Sigmoid colon (tissue), 7 donors: ENCODE measurements around the gene SCNM1. TPM values are rescaled to one million over a fixed set of nuclear protein-coding genes. Genes with fewer than 3 reads are reported as not detected.

ENCODE experiments used
- DNase-seq: peaks from one replicate; pipeline ENCODE4 v3.0.0-alpha.2; 2019
- H3K27ac ChIP-seq, 4 donors: fragments of 200-600 bp; sonication (generic); one replicate each; pipeline ENCODE4 v1.5.1; 2016 to 2019; ENCODE audit warnings: mild to moderate bottlenecking in 1 of 4
- H3K27me3 ChIP-seq, 3 donors: fragments of 200-600 bp; sonication (generic); one replicate each; pipeline ENCODE4 v1.5.1; 2019; ENCODE audit warnings: mild to moderate bottlenecking in 1 of 3
- H3K36me3 ChIP-seq, 4 donors: fragments of 200-600 bp; sonication (generic); one replicate each; pipeline ENCODE4 v1.5.1; 2016 to 2019
- H3K4me1 ChIP-seq, 4 donors: fragments of 200-600 bp; sonication (generic); one replicate each; pipeline ENCODE4 v1.5.1; 2017 to 2019
- H3K4me3 ChIP-seq, 4 donors: fragments of 200-600 bp; sonication (generic); one replicate each; pipeline ENCODE4 v1.5.1; 2017 to 2019; ENCODE audit warnings: mild to moderate bottlenecking in 2 of 4, moderate library complexity in 1 of 4
- H3K9me3 ChIP-seq, 4 donors: fragments of 200-600 bp in 3 of 4; sonication (generic) in 3 of 4; one replicate each; pipeline versions ENCODE4 v1.5.1 to v1.6.1; 2013 to 2019
- EP300 ChIP-seq, 4 donors: sonication (generic); formaldehyde crosslinking; IDR thresholded peaks; one replicate each; pipeline ENCODE4 v1.6.1; 2017; ENCODE audit warnings: antibody characterized with exemption in 4 of 4
- POLR2A ChIP-seq, 2 donors: fragments of 450-650 bp; IDR thresholded peaks; one replicate each; pipeline ENCODE4 v1.6.1; 2016; ENCODE audit warnings: antibody characterized with exemption in 2 of 2, mild to moderate bottlenecking in 2 of 2, moderate library complexity in 2 of 2
- POLR2AphosphoS5 ChIP-seq, 4 donors: sonication (generic); formaldehyde crosslinking; IDR thresholded peaks; one replicate each; pipeline ENCODE4 v1.6.1; 2017; ENCODE audit warnings: antibody characterized with exemption in 4 of 4
- WGBS, 2 donors: extraction: QIAGEN DNeasy Blood & Tissue Kit; methylation state at CpG; one replicate each; pipeline ENCODE4 v1.1.7; 2013; 5-methylcytosine and 5-hydroxymethylcytosine counted together
- intact Hi-C: fragments of 100-400 bp; cut with DNase I; formaldehyde crosslinking; loops from one replicate; pipeline ENCODE4 v1.15.1; 2023
- polyA plus RNA-seq, 3 donors: library from polyadenylated mRNA; stranded (reverse); fragments of 200-250 nt; gene quantifications; one replicate each; pipeline ENCODE4 v1.2.3, GENCODE V29; 2013
- total RNA-seq, 4 donors: library from RNA; depleted of rRNA; stranded (reverse); fragments of >200 nt; gene quantifications; one replicate each; pipeline ENCODE4 v1.1.0, GENCODE V29; 2016
- TF ChIP-seq, protein P1 (sequence below), 4 experiments: fragments of 450-650 bp in 3 of 4; fragments of 200-600 bp in 1 of 4; IDR thresholded peaks; one replicate each; pipeline ENCODE4 v1.5.1; 2016 to 2019; ENCODE audit warnings: antibody characterized with exemption in 4 of 4, mild to moderate bottlenecking in 3 of 4, moderate library complexity in 2 of 4
- donor health status: healthy with polysubstance abuse.
- donor health status: Bipolar disorder and iron deficiency.
- donor health status: healthy.

SCNM1 gene
- total and polyA plus RNA-seq, 7 donors = 17.5 to 42.4 (median 24.2) TPM

DNA sequence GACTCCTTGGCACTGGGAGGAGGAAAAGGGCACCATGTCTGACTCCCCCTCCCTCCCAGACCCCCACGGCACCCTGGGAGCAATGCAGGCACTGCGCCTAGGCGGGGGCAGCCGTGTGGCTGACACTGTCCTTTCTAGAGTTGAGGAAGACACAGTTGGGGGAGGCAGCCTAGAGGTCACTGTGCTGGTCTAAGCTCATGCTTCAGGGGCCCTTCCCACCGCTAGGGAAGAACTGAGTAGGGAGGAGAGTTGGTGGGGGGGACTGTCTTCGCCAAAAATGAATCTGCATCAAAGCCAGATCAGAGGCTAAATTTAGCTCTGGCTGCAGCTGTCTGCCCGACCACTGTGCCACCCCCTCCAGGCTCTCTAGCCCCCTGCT lies 22.9 kb upstream of the SCNM1 start:
- WGBS, 2 donors = 78 to 83% methylated on average over 7 of the region's 7 CpGs
- H3K27ac ChIP-seq = peak overlapping the region in 1 of 4 donors; percentile 27
- no peak for DNase-seq
- peaks cover 0 to 10% (median 4%) of the 10 kb centered on the region in 4 donors for H3K36me3 ChIP-seq
- H3K4me3 ChIP-seq = no peak overlapping the region
- no peaks in the 10 kb centered on the region for H3K9me3 ChIP-seq
- no peaks in the 10 kb centered on the region for H3K27me3 ChIP-seq
- peaks cover 0 to 42% (median 28%) of the 10 kb centered on the region in 4 donors for H3K4me1 ChIP-seq
- no peak for TF ChIP-seq POLR2AphosphoS5 (IDR thresholded peaks at IDR 0.05)
- TF ChIP-seq POLR2A (IDR thresholded peaks at IDR 0.05) = no peak
- intact Hi-C loops = no loop called here

DNA sequence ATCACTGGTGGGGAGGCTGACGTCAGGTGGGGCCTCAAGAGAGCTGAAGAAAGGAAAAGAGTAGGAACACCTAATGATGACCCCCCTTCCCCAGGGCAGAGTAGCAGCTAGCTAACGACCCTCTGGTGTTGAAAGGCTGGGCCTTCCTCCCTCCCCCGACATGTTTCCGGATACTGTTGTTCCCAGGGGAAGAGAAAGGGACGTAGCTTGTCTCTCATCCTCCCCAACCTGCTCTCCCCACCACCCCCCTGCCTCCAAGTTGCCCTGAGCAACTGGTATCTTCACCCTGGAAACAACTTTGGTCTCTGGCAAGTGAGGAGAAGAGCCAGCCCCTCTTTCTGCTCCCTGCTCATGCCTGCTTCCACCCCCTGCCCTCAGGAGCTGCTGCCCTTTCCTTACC lies 22.0 kb upstream of the SCNM1 start:
- no peak for DNase-seq
- H3K4me1 ChIP-seq = peaks cover 0 to 42% (median 28%) of the 10 kb centered on the region in 4 donors
- H3K27ac ChIP-seq = peak overlapping the region in 1 of 4 donors; percentile 27

DNA sequence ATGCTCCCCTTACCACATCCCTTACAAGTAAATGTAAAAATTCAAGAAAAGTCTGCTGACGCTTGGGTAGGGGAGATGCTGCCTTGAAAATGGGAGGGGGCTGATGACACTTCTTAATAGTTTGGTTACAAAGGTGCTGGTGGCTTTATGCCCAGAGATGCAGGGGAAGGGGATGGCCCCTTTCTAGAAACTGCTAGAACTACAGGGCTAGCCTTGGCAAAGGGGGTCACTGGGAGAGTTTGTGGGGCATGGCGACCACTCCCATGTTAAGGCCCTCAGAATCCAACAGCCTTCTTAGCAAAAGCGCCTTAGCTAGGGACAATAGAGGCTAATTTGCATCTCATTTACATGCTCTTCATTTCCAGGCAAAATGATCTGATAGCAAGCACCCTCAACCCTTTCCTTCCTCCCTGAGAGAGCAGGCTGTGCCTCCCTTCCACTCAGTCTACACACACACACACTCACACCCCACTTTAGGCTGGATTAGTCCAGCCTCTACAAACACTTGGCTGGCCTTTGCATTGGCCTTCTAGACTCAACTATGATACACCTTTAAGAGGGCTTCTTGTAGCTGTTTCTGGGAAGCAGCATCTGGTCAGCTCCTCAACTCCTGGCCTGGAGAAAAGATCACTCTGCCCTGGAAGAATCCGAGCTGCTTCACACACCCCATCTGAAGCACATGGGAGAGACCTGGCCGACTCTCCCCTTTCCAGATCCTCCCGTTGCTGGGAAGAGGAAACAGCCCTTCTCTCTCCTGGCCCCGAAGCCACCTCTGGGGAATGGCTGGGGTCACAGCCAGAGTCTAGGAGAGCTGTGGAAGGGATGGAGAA lies 21.3 kb upstream of the SCNM1 start:
- 70 to 75% methylated on average over 7 of the region's 7 CpGs for WGBS, 2 donors
- intact Hi-C loops = no loop called here
- H3K4me1 ChIP-seq = peaks cover 0 to 42% (median 28%) of the 10 kb centered on the region in 4 donors

More for the DNA sequence above, 22.0 kb upstream of the SCNM1 start:
- peaks cover 0 to 10% (median 4%) of the 10 kb centered on the region in 4 donors for H3K36me3 ChIP-seq
- TF ChIP-seq POLR2A (IDR thresholded peaks at IDR 0.05) (no peak), POLR2AphosphoS5 (IDR thresholded peaks at IDR 0.05) (no peak)
- TF ChIP-seq, protein P1, sequence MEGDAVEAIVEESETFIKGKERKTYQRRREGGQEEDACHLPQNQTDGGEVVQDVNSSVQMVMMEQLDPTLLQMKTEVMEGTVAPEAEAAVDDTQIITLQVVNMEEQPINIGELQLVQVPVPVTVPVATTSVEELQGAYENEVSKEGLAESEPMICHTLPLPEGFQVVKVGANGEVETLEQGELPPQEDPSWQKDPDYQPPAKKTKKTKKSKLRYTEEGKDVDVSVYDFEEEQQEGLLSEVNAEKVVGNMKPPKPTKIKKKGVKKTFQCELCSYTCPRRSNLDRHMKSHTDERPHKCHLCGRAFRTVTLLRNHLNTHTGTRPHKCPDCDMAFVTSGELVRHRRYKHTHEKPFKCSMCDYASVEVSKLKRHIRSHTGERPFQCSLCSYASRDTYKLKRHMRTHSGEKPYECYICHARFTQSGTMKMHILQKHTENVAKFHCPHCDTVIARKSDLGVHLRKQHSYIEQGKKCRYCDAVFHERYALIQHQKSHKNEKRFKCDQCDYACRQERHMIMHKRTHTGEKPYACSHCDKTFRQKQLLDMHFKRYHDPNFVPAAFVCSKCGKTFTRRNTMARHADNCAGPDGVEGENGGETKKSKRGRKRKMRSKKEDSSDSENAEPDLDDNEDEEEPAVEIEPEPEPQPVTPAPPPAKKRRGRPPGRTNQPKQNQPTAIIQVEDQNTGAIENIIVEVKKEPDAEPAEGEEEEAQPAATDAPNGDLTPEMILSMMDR (IDR thresholded peaks at IDR 0.05) = no peak
- intact Hi-C loops = no loop called here
- H3K27me3 ChIP-seq = no peaks in the 10 kb centered on the region
- no peaks in the 10 kb centered on the region for H3K9me3 ChIP-seq
- WGBS, 2 donors = 68 to 80% methylated on average over 5 of the region's 5 CpGs
- no peak overlapping the region for H3K4me3 ChIP-seq

DNA sequence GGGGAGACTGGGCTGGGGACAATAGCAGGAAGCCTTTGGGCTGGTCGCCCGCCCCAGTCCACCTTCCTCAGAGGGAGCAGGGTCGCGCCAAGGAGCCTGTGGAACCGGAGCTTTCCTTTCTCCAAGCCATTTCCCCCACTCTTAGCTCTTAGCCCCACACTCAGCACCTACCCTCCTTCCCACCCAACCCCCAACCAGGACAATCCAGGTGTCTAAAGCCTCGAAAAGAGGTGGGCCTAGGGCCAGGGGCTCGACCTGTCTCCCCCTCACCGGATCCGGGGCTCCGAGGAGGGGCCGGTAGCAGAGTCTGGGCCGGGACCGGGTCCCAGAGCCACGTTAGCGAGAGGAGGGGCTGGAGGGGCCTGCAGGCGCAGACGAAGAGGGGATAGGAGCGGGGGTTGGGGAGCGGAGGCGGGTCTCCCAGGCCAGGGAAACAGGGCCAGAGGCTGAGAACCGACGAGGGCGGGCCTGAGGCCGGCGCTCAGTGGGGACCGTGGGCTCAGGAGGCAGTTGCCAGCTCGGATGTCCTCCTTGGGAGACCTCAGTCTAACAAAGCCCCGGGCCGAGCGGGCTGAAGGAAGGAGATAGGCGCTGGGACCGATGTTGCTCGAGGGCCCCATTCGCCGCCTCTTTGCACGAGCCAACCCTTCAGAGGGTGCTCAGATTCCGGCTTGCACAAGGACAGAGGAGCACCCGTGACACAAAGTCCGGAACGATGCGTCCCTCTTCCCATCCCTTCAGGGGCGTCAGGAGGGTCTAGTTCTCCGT lies 20.5 kb upstream of the SCNM1 start:
- Histone ChIP-seq H3K27me3 (no peaks in the 10 kb centered on the region), H3K27ac (peak overlapping the region; percentile 84 to 87 (median 86)), H3K36me3 (no peaks in the 10 kb centered on the region), H3K4me1 (peaks cover 0 to 42% (median 28%) of the 10 kb centered on the region in 4 donors), H3K4me3 (peak overlapping the region; percentile 75 to 84 (median 82)), H3K9me3 (no peaks in the 10 kb centered on the region)
- intact Hi-C loops = loop anchor here (2.0 kb wide), 2 partner anchors 19 to 75 kb away; partner anchors contain the start of genes GABPB2 and LYSMD1
- TF ChIP-seq POLR2AphosphoS5 (IDR thresholded peaks at IDR 0.05) (no peak), EP300 (IDR thresholded peaks at IDR 0.05) (no peak), POLR2A (IDR thresholded peaks at IDR 0.05) (no peak)
- TF ChIP-seq, protein P1 (IDR thresholded peaks at IDR 0.05) = no peak
- peak; percentile 73 for DNase-seq
- WGBS, 2 donors = 34 to 35% methylated on average over 43 of the region's 43 CpGs

More for the DNA sequence above, 21.3 kb upstream of the SCNM1 start:
- Histone ChIP-seq H3K4me3 (peak overlapping the region in 3 of 4 donors; percentile 75 to 82 (median 82)), H3K27ac (peak overlapping the region; percentile 84 to 87 (median 86)), H3K36me3 (peaks cover 0 to 4% (median under 1%) of the 10 kb centered on the region in 4 donors), H3K27me3 (no peaks in the 10 kb centered on the region), H3K9me3 (no peaks in the 10 kb centered on the region)
- TF ChIP-seq POLR2A (IDR thresholded peaks at IDR 0.05) (no peak), POLR2AphosphoS5 (IDR thresholded peaks at IDR 0.05) (no peak), EP300 (IDR thresholded peaks at IDR 0.05) (no peak)
- TF ChIP-seq, protein P1 (IDR thresholded peaks at IDR 0.05) = no peak
- no peak for DNase-seq

DNA sequence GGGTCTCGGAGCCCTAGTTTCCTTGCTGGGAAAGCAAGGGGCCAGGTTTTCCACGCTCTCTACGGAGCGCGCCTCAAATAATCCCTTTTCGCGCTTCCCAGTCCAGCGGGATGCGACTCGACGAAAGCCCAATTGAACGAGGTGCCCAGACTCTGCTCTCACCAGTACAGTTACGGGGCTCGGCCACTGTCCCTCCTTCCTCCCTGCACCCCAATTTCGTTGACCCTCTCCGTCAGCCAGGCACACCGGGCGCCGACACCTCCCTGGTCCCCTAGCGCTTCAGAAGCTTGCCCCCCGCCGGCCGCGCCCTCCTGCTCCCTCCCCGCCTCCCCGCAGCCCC lies 19.9 kb upstream of the SCNM1 start:
- Histone ChIP-seq H3K4me3 (peak overlapping the region; percentile 75 to 84 (median 82)), H3K27me3 (no peaks in the 10 kb centered on the region), H3K27ac (peak overlapping the region; percentile 84 to 87 (median 86)), H3K36me3 (no peaks in the 10 kb centered on the region), H3K9me3 (no peaks in the 10 kb centered on the region), H3K4me1 (peaks cover 0 to 42% (median 28%) of the 10 kb centered on the region in 4 donors)
- intact Hi-C loops = loop anchor here (2.0 kb wide), 2 partner anchors 19 to 75 kb away; partner anchors contain the start of genes GABPB2 and LYSMD1
- DNase-seq = peak; percentile 71
- 1% methylated on average over 26 of the region's 26 CpGs for WGBS, 2 donors
- no peak for TF ChIP-seq POLR2AphosphoS5 (IDR thresholded peaks at IDR 0.05)
- TF ChIP-seq, protein P1 (IDR thresholded peaks at IDR 0.05) = no peak
- no peak for TF ChIP-seq POLR2A (IDR thresholded peaks at IDR 0.05)
- TF ChIP-seq EP300 (IDR thresholded peaks at IDR 0.05) = no peak
